Measurements from ENCODE around the gene SH3BGRL2.

SH3BGRL2 gene

DNA sequence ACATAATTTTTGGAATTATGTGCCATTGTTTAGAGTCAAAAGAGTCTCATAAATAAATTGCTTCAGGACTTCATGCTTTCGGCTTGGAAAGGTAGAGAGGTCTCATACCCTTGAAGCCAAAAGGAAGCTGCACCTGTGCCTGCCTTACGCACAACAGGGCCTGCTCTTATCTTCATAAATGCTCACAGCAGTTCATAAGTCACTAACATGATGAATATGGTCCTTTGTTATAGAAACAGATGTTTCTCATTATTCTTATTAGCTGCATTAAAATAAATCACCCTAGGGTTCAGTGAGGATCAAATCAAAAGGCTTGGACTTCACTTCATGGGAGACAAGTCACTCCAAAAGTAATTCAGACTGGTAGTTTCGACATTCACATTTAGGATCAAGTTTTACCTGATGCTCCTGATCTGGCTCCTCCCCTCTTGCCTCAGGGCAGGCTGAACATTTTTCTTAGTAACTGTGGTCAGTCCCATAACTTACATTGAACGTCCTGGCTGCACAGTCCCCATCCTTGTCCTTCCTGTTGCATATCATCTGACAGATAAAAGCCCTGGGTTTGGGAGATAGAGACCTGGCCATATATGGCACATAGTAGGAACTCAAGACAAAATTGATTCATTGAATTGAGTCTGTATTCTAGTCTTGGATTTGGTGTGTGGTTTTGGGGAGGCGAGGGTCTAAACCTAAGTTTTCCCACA is 20.7 kb upstream of the SH3BGRL2 start:
- Histone ChIP-seq H3K9me3 (ENCODE audit: control insufficient read depth, insufficient read depth, low read depth, low read length) (no peaks in the 10 kb centered on the region), H3K27ac (ENCODE audit: extremely low read depth, low read depth, low read length) (no peak overlapping the region), H3K36me3 (ENCODE audit: control insufficient read depth in 2 of 2, insufficient read depth in 1 of 2, low read length in 2 of 2) (no peaks in the 10 kb centered on the region), H3K4me3 (ENCODE audit: low read depth, low read length) (no peak overlapping the region), H3K4me1 (ENCODE audit: control insufficient read depth, insufficient read depth, low read length) (no peaks in the 10 kb centered on the region)
- ChIA-PET POLR2A (interaction anchor here (1.3 kb wide), 1 partner anchor 20 kb away, joined by 4 read pairs; the partner anchor contains the start of gene SH3BGRL2), CTCF (interaction anchor here (2.3 kb wide), 1 partner anchor 17 kb away, joined by 8 read pairs; no protein-coding TSS in a partner anchor)
- TF ChIP-seq PRDM4 (tag by site-specific recombination; IDR thresholded peaks at IDR 0.05): no peak
- TF ChIP-seq REPIN1 (tag by site-specific recombination; IDR thresholded peaks at IDR 0.05; ENCODE audit: low read depth): no peak
- no peak for TF ChIP-seq KLF9 (tag by site-specific recombination; IDR thresholded peaks at IDR 0.05; ENCODE audit: low read depth)
- no peak for TF ChIP-seq ZNF426 (tag by site-specific recombination; IDR thresholded peaks at IDR 0.05)
- TF ChIP-seq ZSCAN23 (tag by site-specific recombination; IDR thresholded peaks at IDR 0.05): no peak
- TF ChIP-seq ZNF792 (tag by site-specific recombination; IDR thresholded peaks at IDR 0.05): no peak
- no peak for TF ChIP-seq ZNF623 (tag by site-specific recombination; IDR thresholded peaks at IDR 0.05)
- no peak for TF ChIP-seq ZNF146 (tag by site-specific recombination; IDR thresholded peaks at IDR 0.05)
- TF ChIP-seq ZNF114 (tag by site-specific recombination; IDR thresholded peaks at IDR 0.05): no peak
- TF ChIP-seq, protein P1, sequence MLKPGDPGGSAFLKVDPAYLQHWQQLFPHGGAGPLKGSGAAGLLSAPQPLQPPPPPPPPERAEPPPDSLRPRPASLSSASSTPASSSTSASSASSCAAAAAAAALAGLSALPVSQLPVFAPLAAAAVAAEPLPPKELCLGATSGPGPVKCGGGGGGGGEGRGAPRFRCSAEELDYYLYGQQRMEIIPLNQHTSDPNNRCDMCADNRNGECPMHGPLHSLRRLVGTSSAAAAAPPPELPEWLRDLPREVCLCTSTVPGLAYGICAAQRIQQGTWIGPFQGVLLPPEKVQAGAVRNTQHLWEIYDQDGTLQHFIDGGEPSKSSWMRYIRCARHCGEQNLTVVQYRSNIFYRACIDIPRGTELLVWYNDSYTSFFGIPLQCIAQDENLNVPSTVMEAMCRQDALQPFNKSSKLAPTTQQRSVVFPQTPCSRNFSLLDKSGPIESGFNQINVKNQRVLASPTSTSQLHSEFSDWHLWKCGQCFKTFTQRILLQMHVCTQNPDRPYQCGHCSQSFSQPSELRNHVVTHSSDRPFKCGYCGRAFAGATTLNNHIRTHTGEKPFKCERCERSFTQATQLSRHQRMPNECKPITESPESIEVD (tag by site-specific recombination; IDR thresholded peaks at IDR 0.05): no peak
- no peak for TF ChIP-seq ZNF514 (tag by site-specific recombination; IDR thresholded peaks at IDR 0.05)
- TF ChIP-seq ZNF558 (tag by site-specific recombination; IDR thresholded peaks at IDR 0.05): no peak
- TF ChIP-seq ZNF530 (tag by site-specific recombination; IDR thresholded peaks at IDR 0.05; ENCODE audit: low read depth): no peak
- TF ChIP-seq ZNF266 (tag by site-specific recombination; IDR thresholded peaks at IDR 0.05; ENCODE audit: low read depth): no peak
- no peak for TF ChIP-seq ZNF221 (tag by site-specific recombination; IDR thresholded peaks at IDR 0.05; ENCODE audit: borderline replicate concordance)
- no peak for TF ChIP-seq ZEB2 (tag by site-specific recombination; IDR thresholded peaks at IDR 0.05)
- TF ChIP-seq ZNF658 (tag by site-specific recombination; IDR thresholded peaks at IDR 0.05): no peak
- no peak for TF ChIP-seq ZNF501 (tag by site-specific recombination; IDR thresholded peaks at IDR 0.05)

DNA sequence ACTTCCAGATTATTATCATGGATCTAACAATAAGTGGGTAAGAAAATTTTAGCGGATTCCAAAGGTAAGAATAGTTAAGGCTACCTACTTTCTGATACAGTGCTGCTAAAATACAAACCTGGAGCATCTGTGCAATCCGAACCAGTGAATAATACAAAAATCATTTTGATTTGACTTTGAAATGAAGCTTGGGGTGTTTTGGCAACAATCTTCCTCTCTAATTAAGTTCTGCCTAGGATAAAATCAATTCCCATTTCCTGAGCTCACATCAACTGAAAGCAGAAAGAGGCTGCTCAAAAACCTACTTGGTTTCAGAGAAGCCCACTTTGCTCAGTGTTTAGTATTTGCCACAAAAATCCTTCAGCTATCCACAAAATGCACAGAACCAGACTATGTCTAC is 18.7 kb upstream of the SH3BGRL2 start:
- POLR2A ChIA-PET: interaction anchor here (0.9 kb wide), 1 partner anchor 19 kb away, joined by 4 read pairs; the partner anchor contains the start of gene SH3BGRL2
- TF ChIP-seq ZNF391 (tag by site-specific recombination; IDR thresholded peaks at IDR 0.05; ENCODE audit: borderline replicate concordance, low read depth) (no peak), ZFP69B (tag by site-specific recombination; IDR thresholded peaks at IDR 0.05) (no peak), ZNF544 (tag by site-specific recombination; IDR thresholded peaks at IDR 0.05) (no peak), SETDB1 (IDR thresholded peaks at IDR 0.05; ENCODE audit: insufficient read length, low read length) (no peak), ZNF169 (tag by site-specific recombination; IDR thresholded peaks at IDR 0.05) (no peak), ZNF394 (tag by site-specific recombination; IDR thresholded peaks at IDR 0.05; ENCODE audit: borderline replicate concordance) (no peak), ZNF311 (tag by site-specific recombination; IDR thresholded peaks at IDR 0.05; ENCODE audit: borderline replicate concordance) (no peak), WT1 (tag by site-specific recombination; IDR thresholded peaks at IDR 0.05) (no peak)
- TF ChIP-seq, protein P2, sequence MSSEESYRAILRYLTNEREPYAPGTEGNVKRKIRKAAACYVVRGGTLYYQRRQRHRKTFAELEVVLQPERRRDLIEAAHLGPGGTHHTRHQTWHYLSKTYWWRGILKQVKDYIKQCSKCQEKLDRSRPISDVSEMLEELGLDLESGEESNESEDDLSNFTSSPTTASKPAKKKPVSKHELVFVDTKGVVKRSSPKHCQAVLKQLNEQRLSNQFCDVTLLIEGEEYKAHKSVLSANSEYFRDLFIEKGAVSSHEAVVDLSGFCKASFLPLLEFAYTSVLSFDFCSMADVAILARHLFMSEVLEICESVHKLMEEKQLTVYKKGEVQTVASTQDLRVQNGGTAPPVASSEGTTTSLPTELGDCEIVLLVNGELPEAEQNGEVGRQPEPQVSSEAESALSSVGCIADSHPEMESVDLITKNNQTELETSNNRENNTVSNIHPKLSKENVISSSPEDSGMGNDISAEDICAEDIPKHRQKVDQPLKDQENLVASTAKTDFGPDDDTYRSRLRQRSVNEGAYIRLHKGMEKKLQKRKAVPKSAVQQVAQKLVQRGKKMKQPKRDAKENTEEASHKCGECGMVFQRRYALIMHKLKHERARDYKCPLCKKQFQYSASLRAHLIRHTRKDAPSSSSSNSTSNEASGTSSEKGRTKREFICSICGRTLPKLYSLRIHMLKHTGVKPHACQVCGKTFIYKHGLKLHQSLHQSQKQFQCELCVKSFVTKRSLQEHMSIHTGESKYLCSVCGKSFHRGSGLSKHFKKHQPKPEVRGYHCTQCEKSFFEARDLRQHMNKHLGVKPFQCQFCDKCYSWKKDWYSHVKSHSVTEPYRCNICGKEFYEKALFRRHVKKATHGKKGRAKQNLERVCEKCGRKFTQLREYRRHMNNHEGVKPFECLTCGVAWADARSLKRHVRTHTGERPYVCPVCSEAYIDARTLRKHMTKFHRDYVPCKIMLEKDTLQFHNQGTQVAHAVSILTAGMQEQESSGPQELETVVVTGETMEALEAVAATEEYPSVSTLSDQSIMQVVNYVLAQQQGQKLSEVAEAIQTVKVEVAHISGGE (tag by site-specific recombination; conservative IDR thresholded peaks at IDR 0.05; ENCODE audit: low read depth): no peak
- TF ChIP-seq, protein P1 (tag by site-specific recombination; IDR thresholded peaks at IDR 0.05): no peak

More for the DNA sequence above, 18.7 kb upstream of the SH3BGRL2 start:
- CTCF ChIA-PET: no interaction called here
- Histone ChIP-seq H3K36me3 (ENCODE audit: control insufficient read depth in 2 of 2, insufficient read depth in 1 of 2, low read length in 2 of 2) (no peaks in the 10 kb centered on the region), H3K27ac (ENCODE audit: extremely low read depth, low read depth, low read length) (no peak overlapping the region), H3K4me1 (ENCODE audit: control insufficient read depth, insufficient read depth, low read length) (no peaks in the 10 kb centered on the region), H3K9me3 (ENCODE audit: control insufficient read depth, insufficient read depth, low read depth, low read length) (no peaks in the 10 kb centered on the region), H3K4me3 (ENCODE audit: low read depth, low read length) (no peak overlapping the region)
